A549 (cell line): Measurements from ENCODE around the gene EGFLAM.

Experiments
- BHLHE40 ChIP-seq: IDR thresholded peaks from 2 replicates; pipeline ENCODE4 v1.6.1; 2012; ENCODE audit warnings: low read depth, low read length, inconsistent platforms
- CHD2 ChIP-seq: fragments of 150-350 bp; IDR thresholded peaks from 2 replicates; pipeline ENCODE4 v1.6.1; 2014; ENCODE audit warnings: low read length; ENCODE audit not compliant: partially characterized antibody
- HDAC2 ChIP-seq: fragments of 200-600 bp; sonication (generic); IDR thresholded peaks from 2 replicates; pipeline ENCODE4 v1.6.1; 2016
- MAZ ChIP-seq: fragments of 150-350 bp; IDR thresholded peaks from 2 replicates; pipeline ENCODE4 v1.6.1; 2014; ENCODE audit warnings: antibody characterized with exemption, low read depth, low read length, borderline replicate concordance
- POLR2A ChIP-seq: IDR thresholded peaks from 2 replicates; pipeline ENCODE4 v1.6.1; 2012; ENCODE audit warnings: mild to moderate bottlenecking, low read length
- SMC3 ChIP-seq: fragments of >200 bp; sonication (Bioruptor Twin); formaldehyde crosslinking; IDR thresholded peaks from 3 replicates; pipeline ENCODE4 v1.6.1; 2018; ENCODE audit warnings: inconsistent platforms
- TF ChIP-seq, protein P1 (sequence below): fragments of >200 bp; sonication (Bioruptor Twin); formaldehyde crosslinking; IDR thresholded peaks from 3 replicates; pipeline ENCODE4 v1.5.1; 2016

DNA sequence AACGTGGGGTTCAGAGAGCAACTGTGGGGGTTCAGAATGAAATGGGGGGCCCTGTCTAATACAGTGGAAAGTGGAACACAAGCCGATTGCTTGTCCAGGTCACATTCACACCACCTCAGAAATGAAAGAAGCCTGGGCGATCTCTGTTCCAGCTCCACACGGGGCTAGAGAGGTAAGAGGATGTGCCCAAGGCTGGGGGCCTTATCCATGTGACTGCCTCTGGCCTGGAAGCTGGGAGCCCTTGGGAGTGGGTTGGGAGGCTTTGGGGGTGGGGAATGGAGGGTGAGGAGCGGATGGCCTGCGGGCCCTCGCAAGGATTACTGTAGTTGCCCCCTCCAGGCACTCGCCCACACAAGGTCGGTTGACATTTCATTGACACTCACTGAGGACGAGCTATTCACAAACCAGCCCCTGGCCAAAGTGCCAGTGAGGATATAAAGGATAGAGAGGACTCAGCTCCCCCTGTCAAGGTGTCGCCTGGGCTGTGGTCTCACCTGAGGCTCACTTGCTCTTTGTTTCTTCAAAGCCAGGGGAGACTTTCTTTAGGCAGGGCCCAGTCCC is 211.4 kb downstream of the EGFLAM start:
- TF ChIP-seq BHLHE40 (no peak), SMC3 (no peak), MAZ (no peak), HDAC2 (no peak), POLR2A (no peak), CHD2 (no peak)
- TF ChIP-seq, protein P1, sequence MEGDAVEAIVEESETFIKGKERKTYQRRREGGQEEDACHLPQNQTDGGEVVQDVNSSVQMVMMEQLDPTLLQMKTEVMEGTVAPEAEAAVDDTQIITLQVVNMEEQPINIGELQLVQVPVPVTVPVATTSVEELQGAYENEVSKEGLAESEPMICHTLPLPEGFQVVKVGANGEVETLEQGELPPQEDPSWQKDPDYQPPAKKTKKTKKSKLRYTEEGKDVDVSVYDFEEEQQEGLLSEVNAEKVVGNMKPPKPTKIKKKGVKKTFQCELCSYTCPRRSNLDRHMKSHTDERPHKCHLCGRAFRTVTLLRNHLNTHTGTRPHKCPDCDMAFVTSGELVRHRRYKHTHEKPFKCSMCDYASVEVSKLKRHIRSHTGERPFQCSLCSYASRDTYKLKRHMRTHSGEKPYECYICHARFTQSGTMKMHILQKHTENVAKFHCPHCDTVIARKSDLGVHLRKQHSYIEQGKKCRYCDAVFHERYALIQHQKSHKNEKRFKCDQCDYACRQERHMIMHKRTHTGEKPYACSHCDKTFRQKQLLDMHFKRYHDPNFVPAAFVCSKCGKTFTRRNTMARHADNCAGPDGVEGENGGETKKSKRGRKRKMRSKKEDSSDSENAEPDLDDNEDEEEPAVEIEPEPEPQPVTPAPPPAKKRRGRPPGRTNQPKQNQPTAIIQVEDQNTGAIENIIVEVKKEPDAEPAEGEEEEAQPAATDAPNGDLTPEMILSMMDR, result no peak
